Left lung (tissue), 10 donors: Measurements from ENCODE around the gene LRRC57. TPM values are rescaled to one million over a fixed set of nuclear protein-coding genes. Genes with fewer than 3 reads are reported as not detected.
"Not testable (repeated sequence)": the region's sequence is repeated elsewhere in the genome, so short reads cannot be mapped to it uniquely, and the experiment has no call there.

Source experiments
- ATAC-seq: fragments of 200-7000 bp; cut with Tn5 transposase; one replicate; pipeline ENCODE4 v1.9.1; 2020; ENCODE audit warnings: moderate library complexity
- DNase-seq, 4 donors: peaks; one replicate each; pipeline ENCODE4 v3.0.0-alpha.2; 2013 to 2020
- H3K27ac ChIP-seq, 2 donors: fragments of 200-600 bp; sonication (generic) in 1 of 2; one replicate each; pipeline versions ENCODE4 v1.5.0 to v1.8.0; 2020 to 2021
- H3K27me3 ChIP-seq, 2 donors: fragments of 200-600 bp; sonication (generic) in 1 of 2; one replicate each; pipeline versions ENCODE4 v1.5.0 to v1.8.0; 2020 to 2021
- H3K36me3 ChIP-seq, 2 donors: fragments of 200-600 bp; sonication (generic) in 1 of 2; one replicate each; pipeline versions ENCODE4 v1.5.0 to v1.8.0; 2020 to 2021
- H3K4me1 ChIP-seq, 2 donors: fragments of 200-600 bp; one replicate each; pipeline ENCODE4 v1.8.0; 2021
- H3K4me3 ChIP-seq, 2 donors: fragments of 200-600 bp; sonication (generic) in 1 of 2; one replicate each; pipeline versions ENCODE4 v1.5.0 to v1.8.0; 2020 to 2021; ENCODE audit warnings: mild to moderate bottlenecking in 1 of 2
- H3K9me3 ChIP-seq, 2 donors: fragments of 200-600 bp; sonication (generic) in 1 of 2; one replicate each; pipeline versions ENCODE4 v1.5.0 to v1.8.0; 2020 to 2021
- intact Hi-C, 2 donors: fragments of 100-400 bp; cut with DNase I; formaldehyde crosslinking; loops; one replicate each; pipeline versions ENCODE4 v1.11.2 to v1.14.2; 2022
- polyA plus RNA-seq, 6 donors: library from polyadenylated mRNA; unstranded; fragments of 120-200 nt; gene quantifications; one replicate each; pipeline ENCODE4 v1.2.1, GENCODE V29; 2013; ENCODE audit not compliant: insufficient read length in 6 of 6
- total RNA-seq, 2 donors: library from RNA; stranded (reverse); fragmentation: NEBNext Ultra II Directional; extraction: Animal tissue kit (Norgen Biotek cat#: 25700); gene quantifications; one replicate each; pipeline ENCODE4 v1.2.1, GENCODE V29; 2021
- TF ChIP-seq, protein P1 (sequence below), 2 donors: fragments of 200-600 bp; sonication (generic) in 1 of 2; IDR thresholded peaks; one replicate each; pipeline versions ENCODE4 v1.5.0 to v1.8.0; 2021; ENCODE audit warnings: antibody characterized with exemption in 2 of 2
- donor health status: DM: no; HTN: yes; CAD: no.
- donor health status: DM: no; HTN: no; CAD: no.

The LRRC57 gene
- total and polyA plus RNA-seq, 8 donors, result 21.5 to 27.9 (median 23.4) TPM

DNA sequence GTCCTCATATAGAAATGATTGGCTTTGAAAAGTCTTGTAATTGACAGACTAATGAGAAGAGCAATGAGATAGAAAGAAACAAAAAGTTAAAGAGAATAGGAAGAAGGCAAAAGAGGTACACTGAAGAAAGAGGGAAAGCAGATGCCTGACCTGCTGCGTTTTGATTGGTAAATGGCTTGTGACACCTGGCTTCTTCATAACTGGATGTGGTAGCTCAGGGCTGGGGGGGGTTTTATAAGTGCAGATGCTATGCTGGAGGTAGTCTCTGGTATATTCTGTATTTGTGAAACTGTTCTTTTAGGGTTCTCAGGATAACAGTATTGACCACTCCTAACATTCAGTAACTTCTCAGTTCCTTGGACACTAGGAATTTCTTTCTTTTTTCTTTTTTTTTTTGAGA lies 28.2 kb upstream of the LRRC57 start:
- intact Hi-C loops, result no loop called here
- no peaks in the 10 kb centered on the region for H3K36me3 ChIP-seq
- no peaks in the 10 kb centered on the region for H3K9me3 ChIP-seq
- no peak overlapping the region for H3K27ac ChIP-seq
- H3K27me3 ChIP-seq, result peaks cover 0 to 11% of the 10 kb centered on the region in 2 donors
- TF ChIP-seq, protein P1, sequence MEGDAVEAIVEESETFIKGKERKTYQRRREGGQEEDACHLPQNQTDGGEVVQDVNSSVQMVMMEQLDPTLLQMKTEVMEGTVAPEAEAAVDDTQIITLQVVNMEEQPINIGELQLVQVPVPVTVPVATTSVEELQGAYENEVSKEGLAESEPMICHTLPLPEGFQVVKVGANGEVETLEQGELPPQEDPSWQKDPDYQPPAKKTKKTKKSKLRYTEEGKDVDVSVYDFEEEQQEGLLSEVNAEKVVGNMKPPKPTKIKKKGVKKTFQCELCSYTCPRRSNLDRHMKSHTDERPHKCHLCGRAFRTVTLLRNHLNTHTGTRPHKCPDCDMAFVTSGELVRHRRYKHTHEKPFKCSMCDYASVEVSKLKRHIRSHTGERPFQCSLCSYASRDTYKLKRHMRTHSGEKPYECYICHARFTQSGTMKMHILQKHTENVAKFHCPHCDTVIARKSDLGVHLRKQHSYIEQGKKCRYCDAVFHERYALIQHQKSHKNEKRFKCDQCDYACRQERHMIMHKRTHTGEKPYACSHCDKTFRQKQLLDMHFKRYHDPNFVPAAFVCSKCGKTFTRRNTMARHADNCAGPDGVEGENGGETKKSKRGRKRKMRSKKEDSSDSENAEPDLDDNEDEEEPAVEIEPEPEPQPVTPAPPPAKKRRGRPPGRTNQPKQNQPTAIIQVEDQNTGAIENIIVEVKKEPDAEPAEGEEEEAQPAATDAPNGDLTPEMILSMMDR (IDR thresholded peaks at IDR 0.05), result no peak
- DNase-seq, result no peak
- H3K4me1 ChIP-seq, result peaks cover 6 to 39% of the 10 kb centered on the region in 2 donors
- H3K4me3 ChIP-seq, result peak overlapping the region in 1 of 2 donors; percentile 80
- ATAC-seq, result no peak

DNA sequence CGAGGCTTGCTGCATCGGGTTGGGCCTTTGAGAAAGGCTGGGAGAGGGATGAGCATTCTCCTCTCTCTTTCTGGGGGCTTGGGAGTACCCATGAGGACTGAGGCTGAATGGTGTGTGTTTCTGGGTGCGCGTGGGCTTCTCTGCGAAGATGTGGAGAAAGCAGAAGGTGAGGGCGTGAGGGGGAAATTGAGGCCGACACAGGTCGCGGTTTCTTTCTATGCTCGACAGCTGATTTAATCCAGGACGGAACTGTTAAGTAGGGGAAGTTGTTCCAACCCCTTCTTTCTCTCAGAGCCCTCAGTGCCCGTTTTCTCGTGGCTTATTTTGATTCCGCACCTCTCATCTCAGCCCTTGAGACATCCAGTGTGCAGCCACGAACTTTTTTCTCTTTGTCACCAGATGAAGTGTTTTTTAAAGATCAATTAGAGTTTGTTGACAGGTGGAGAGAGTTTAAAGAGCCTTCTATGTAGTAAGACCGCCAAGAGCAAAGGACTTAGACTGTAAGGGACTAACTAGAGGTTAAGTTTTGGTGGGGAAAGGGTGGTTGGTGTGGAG lies 27.5 kb upstream of the LRRC57 start:
- Histone ChIP-seq H3K9me3 (no peaks in the 10 kb centered on the region), H3K27ac (peak overlapping the region; percentile 80 to 84), H3K27me3 (peaks cover 0 to 11% of the 10 kb centered on the region in 2 donors), H3K4me1 (peaks cover 3 to 32% of the 10 kb centered on the region in 2 donors), H3K4me3 (peak overlapping the region; percentile 80 to 89), H3K36me3 (no peaks in the 10 kb centered on the region)
- ATAC-seq (no peak), DNase-seq (no peak)
- TF ChIP-seq, protein P1 (IDR thresholded peaks at IDR 0.05), result no peak
- intact Hi-C loops, result no loop called here

DNA sequence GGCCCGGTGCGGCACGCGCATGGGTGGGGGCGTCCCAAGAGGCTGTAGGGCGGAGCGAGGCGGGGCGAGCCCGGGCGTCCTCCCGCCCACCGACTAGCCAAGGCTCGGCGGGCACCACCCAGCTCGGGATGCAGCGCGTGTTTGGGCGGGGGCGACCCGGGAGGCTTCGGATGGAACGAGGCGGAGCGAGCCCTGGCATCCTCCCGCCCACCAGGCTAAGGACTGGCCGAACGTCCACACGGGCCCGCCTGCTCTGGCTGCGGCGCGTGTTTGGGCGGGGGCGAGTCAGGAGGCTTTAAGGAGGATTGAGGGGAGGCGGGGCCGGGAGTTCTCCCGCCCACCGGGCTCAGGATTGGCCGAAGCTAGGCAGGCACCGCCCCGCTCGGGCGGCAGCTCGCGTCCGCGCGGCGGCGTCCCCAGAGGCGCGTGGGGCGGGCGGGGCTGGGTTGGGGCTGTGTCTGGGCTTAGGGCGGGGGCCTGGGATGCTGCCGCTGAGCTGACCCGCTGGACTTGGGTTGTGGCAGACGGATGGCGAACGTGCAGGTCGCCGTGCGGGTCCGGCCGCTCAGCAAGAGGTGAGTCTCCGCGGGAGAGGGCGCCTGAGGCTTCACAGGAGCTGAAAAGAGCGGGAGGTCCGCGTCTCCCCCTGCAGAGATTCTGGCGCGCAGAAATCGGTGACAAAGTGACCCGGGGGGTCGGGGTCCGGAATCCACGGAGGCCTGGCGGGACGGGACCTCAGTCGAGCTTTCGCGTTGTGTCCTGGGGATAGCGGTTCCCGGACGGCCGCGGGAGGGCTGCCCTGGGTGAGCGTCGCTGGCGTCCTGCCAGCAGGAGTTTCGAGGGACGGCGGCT lies 26.8 kb upstream of the LRRC57 start, which contains the start of gene STARD9:
TSS of gene STARD9 (plus strand) at position 419 of the 852 bp plus-strand sequence. CDS start at position 529, 110 bp downstream.
- intact Hi-C loops, result no loop called here

DNA sequence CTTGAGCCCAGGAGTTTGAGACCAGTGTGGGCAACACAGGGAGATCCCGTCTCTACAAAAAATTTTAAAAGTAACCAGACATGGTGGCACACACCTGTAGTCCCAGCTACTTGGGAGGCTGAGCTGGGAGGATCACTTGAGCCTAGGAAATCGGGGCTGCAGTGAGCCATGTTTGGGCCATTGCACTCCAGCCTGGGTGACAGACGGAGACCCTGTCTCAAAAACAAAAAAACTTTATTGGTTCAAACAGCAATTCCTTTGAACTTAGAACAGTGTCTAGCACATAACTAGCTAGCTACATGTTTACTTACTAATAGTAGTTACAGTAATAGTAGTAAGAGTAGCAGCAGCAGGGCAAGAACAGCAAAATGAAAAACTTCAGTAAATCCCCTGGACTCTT lies 10.1 kb upstream of the LRRC57 start:
- intact Hi-C loops, result loop anchor here in 1 of 2 donors (10.0 kb wide), 1 partner anchor 86 kb away; no protein-coding TSS in a partner anchor
- Histone ChIP-seq H3K36me3 (peaks cover 4 to 56% of the 10 kb centered on the region in 2 donors), H3K4me3 (no peak overlapping the region), H3K9me3 (no peaks in the 10 kb centered on the region), H3K4me1 (peaks cover 0 to 3% of the 10 kb centered on the region in 2 donors), H3K27me3 (no peaks in the 10 kb centered on the region), H3K27ac (no peak overlapping the region)
- DNase-seq, result no peak
- ATAC-seq, result no peak
- TF ChIP-seq, protein P1 (IDR thresholded peaks at IDR 0.05), result no peak

More for the DNA sequence above, 26.8 kb upstream of the LRRC57 start, which contains the start of gene STARD9:
- DNase-seq (peak; percentile 98 to 99 (median 98)), ATAC-seq (peak; percentile 96)
- TF ChIP-seq, protein P1 (IDR thresholded peaks at IDR 0.05), result no peak
- H3K27me3 ChIP-seq, result peaks cover 0 to 11% of the 10 kb centered on the region in 2 donors
- peak within 1 kb of the TSS; percentile 80 to 89 for H3K4me3 ChIP-seq
- peaks cover 0 to 28% of the 10 kb centered on the region in 2 donors for H3K4me1 ChIP-seq
- H3K27ac ChIP-seq, result peak within 1 kb of the TSS; percentile 80 to 84
- no peaks in the 10 kb centered on the region for H3K9me3 ChIP-seq
- H3K36me3 ChIP-seq, result no peaks in the 10 kb centered on the region

DNA sequence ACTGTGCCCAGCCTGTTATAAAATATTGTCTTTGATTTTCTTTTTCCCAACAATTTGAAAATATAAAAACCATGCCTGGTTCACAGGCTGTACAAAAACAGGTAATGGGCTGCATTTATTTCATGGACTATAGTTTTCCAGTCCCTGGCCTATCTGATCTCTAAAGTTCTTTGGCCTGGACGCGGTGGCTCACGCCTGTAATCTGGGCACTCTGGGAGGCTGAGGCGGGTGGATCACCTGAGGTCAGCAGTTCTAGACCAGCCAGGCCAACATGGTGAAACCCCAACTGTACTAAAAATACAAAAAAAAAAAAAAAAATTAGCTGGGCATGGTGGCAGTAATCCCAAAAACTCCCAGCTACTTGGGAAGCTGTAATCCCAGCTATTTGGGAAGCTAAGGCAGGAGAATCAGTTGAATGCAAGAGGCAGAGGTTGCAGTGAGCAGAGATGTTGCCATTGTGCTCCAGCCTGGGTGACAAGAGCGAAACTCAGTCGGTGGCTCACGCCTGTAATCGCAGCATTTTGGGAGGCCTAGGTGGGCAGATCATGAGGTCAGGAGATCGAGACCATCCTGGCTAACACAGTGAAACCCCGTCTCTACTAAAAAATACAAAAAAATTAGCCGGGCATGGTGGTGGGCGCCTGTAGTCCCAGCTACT lies 8.1 kb upstream of the LRRC57 start:
- H3K27ac ChIP-seq, H3K4me3 ChIP-seq, H3K27me3 ChIP-seq, ATAC-seq, DNase-seq, H3K9me3 ChIP-seq: not testable (repeated sequence)
- intact Hi-C loops, result loop anchor here in 1 of 2 donors (10.0 kb wide), 1 partner anchor 88 kb away; no protein-coding TSS in a partner anchor
- H3K4me1 ChIP-seq, result peaks cover 0 to 16% of the 10 kb centered on the region in 2 donors
- H3K36me3 ChIP-seq, result peaks cover 2 to 35% of the 10 kb centered on the region in 2 donors
